GM18498 (cell line): ENCODE measurements around the gene SASH3.
A peak's percentile ranks its signal among the peaks of the same experiment; 100 is the strongest.

Experiments used
- ATAC-seq: cut with Tn5 transposase; IDR thresholded peaks from one replicate; pipeline ENCODE4 v1.9.1; 2021; ENCODE audit warnings: mild to moderate bottlenecking, moderate library complexity; ENCODE audit not compliant: unreplicated experiment

SASH3 gene

GRCh38 chrX:129781680-129782495, 2.1 kb downstream of the SASH3 start:
- ATAC-seq, result no peak

GRCh38 chrX:129782706-129783105, 3.0 kb downstream of the SASH3 start:
- no peak for ATAC-seq

GRCh38 chrX:129783291-129783713, 3.6 kb downstream of the SASH3 start:
- ATAC-seq, result no peak

GRCh38 chrX:129784371-129784770, 4.6 kb downstream of the SASH3 start:
- ATAC-seq, result no peak

GRCh38 chrX:129785160-129785947, 5.6 kb downstream of the SASH3 start:
- ATAC-seq, result no peak

GRCh38 chrX:129786210-129786651, 6.5 kb downstream of the SASH3 start:
- peak; percentile 78 for ATAC-seq

GRCh38 chrX:129787336-129788055, 7.7 kb downstream of the SASH3 start:
- no peak for ATAC-seq

- ATAC-seq, result no peak
Measured at GRCh38 chrX:129788527-129788926, 8.8 kb downstream of the SASH3 start.

GRCh38 chrX:129790146-129790545, 10.4 kb downstream of the SASH3 start:
- ATAC-seq, result no peak

GRCh38 chrX:129790808-129791207, 11.1 kb downstream of the SASH3 start:
- no peak for ATAC-seq

- no peak for ATAC-seq
Measured at GRCh38 chrX:129791336-129791735, 11.6 kb downstream of the SASH3 start.

- ATAC-seq, result no peak
Measured at GRCh38 chrX:129791961-129792570, 12.3 kb downstream of the SASH3 start.

GRCh38 chrX:129792586-129793291, 13.0 kb downstream of the SASH3 start:
- no peak for ATAC-seq

- no peak for ATAC-seq
Measured at GRCh38 chrX:129793604-129794191, 13.9 kb downstream of the SASH3 start.

GRCh38 chrX:129795584-129795983, 15.8 kb downstream of the SASH3 start:
- no peak for ATAC-seq

GRCh38 chrX:129797251-129797906, 17.6 kb downstream of the SASH3 start:
- ATAC-seq, result no peak

- no peak for ATAC-seq
Measured at GRCh38 chrX:129798456-129798855, 18.7 kb downstream of the SASH3 start.

GRCh38 chrX:129798888-129799287, 19.1 kb downstream of the SASH3 start:
- ATAC-seq, result no peak

- ATAC-seq, result no peak
Measured at GRCh38 chrX:129800186-129800585, 20.4 kb downstream of the SASH3 start.
